Fibroblast of lung (primary cell): ENCODE measurements around the gene MEIS2. TPM values are rescaled to one million over a fixed set of nuclear protein-coding genes. Genes with fewer than 3 reads are reported as not detected.

Experiments
- DNase-seq, 2 donors: peaks; one replicate each; pipeline versions ENCODE4 v3.0.0 to v3.0.0-alpha.2; 2010; ENCODE audit warnings: low read depth in 2 of 2
- H2AFZ ChIP-seq: 2 replicates; pipeline ENCODE4 v1.5.1; 2012; ENCODE audit warnings: low read length, control low read depth, inconsistent platforms
- H3K27ac ChIP-seq: 2 replicates; pipeline ENCODE4 v1.5.1; 2011; ENCODE audit warnings: low read length, control low read depth; ENCODE audit not compliant: insufficient read depth
- H3K27me3 ChIP-seq: 2 replicates; pipeline ENCODE4 v1.5.1; 2011; ENCODE audit warnings: mild to moderate bottlenecking, low read length; ENCODE audit not compliant: control insufficient read depth, insufficient read depth
- H3K36me3 ChIP-seq: 2 replicates; pipeline ENCODE4 v1.5.1; 2011; ENCODE audit warnings: low read length; ENCODE audit not compliant: control insufficient read depth, insufficient read depth
- H3K4me1 ChIP-seq: 2 replicates; pipeline ENCODE4 v1.5.1; 2011; ENCODE audit warnings: low read length; ENCODE audit not compliant: control insufficient read depth, insufficient read depth; ENCODE audit errors: extremely low read depth
- H3K4me2 ChIP-seq: 2 replicates; pipeline ENCODE4 v1.5.1; 2011; ENCODE audit warnings: low read length, control low read depth; ENCODE audit not compliant: insufficient read depth; ENCODE audit errors: extremely low read depth
- H3K4me3 ChIP-seq, 4 experiments: fragments of 200-600 bp in 1 of 4; sonication (generic) in 1 of 4; replicated peaks in 1 of 4; 2 replicates each; pipeline ENCODE4 v1.5.1; 2011 to 2016; ENCODE audit warnings: low read length in 4 of 4, low read depth in 3 of 4, mild to moderate bottlenecking in 3 of 4, control low read depth in 2 of 4, inconsistent platforms in 1 of 4, mixed read lengths in 1 of 4; ENCODE audit not compliant: insufficient read depth in 1 of 4; ENCODE audit errors: control extremely low read depth in 1 of 4
- H3K79me2 ChIP-seq: 2 replicates; pipeline ENCODE4 v1.5.1; 2012; ENCODE audit warnings: mild to moderate bottlenecking, low read length, inconsistent platforms; ENCODE audit not compliant: control insufficient read depth, insufficient read depth
- H3K9ac ChIP-seq: 2 replicates; pipeline ENCODE4 v1.5.1; 2011; ENCODE audit warnings: mild to moderate bottlenecking, low read length, control low read depth; ENCODE audit not compliant: insufficient read depth
- H3K9me3 ChIP-seq: 2 replicates; pipeline ENCODE4 v1.5.1; 2012; ENCODE audit warnings: low read depth, low read length; ENCODE audit not compliant: control insufficient read depth, insufficient read depth
- H4K20me1 ChIP-seq: 2 replicates; pipeline ENCODE4 v1.5.1; 2011; ENCODE audit warnings: low read length; ENCODE audit not compliant: control insufficient read depth, insufficient read depth; ENCODE audit errors: extremely low read depth
- CTCF ChIP-seq, 2 donors: IDR thresholded peaks in 1 of 2; conservative IDR thresholded peaks in 1 of 2; 1 replicate in 1 of 2; 2 replicates in 1 of 2; pipeline ENCODE4 v1.5.1; 2011 to 2012; ENCODE audit warnings: low read length in 2 of 2, control low read depth in 1 of 2, inconsistent platforms in 1 of 2, low read depth in 1 of 2, mild to moderate bottlenecking in 1 of 2
- EZH2 ChIP-seq: IDR thresholded peaks from 2 replicates; pipeline ENCODE4 v1.5.1; 2012; ENCODE audit warnings: low read length, control low read depth, mild to moderate bottlenecking; ENCODE audit errors: missing control alignments
- polyA plus RNA-seq, 2 donors: library from polyadenylated mRNA; depleted of rRNA in 1 of 2; stranded (reverse) in 1 of 2; unstranded in 1 of 2; fragments of >200 nt; gene quantifications; 2 replicates each; pipeline ENCODE4 v1.2.1, GENCODE V29; 2011 to 2012; ENCODE audit warnings: missing spikeins in 1 of 2
- total RNA-seq: library from RNA; depleted of rRNA; stranded (reverse); fragments of >200 nt; gene quantifications from 2 replicates; pipeline ENCODE4 v1.2.1, GENCODE V29; 2014

MEIS2 gene
- total and polyA plus RNA-seq, 2 donors (not counting 1 experiment from before 2014, with no cell fraction given) = 31.0 to 37.1 TPM

GRCh38 chr15:36850864-36851263 lies 249.5 kb downstream of the MEIS2 start:
- Histone ChIP-seq H3K4me3 (no peak overlapping the region), H3K27me3 (no peaks in the 10 kb centered on the region), H3K27ac (no peak overlapping the region), H3K4me1 (no peaks in the 10 kb centered on the region), H3K79me2 (no peaks in the 10 kb centered on the region), H3K36me3 (no peaks in the 10 kb centered on the region), H3K9ac (no peak overlapping the region), H4K20me1 (no peaks in the 10 kb centered on the region), H3K4me2 (no peak overlapping the region), H3K9me3 (no peaks in the 10 kb centered on the region), H2AFZ (no peak overlapping the region)
- no peak for TF ChIP-seq CTCF (conservative IDR thresholded peaks at IDR 0.05 in 1 of 2, IDR thresholded peaks at IDR 0.05 in 1 of 2; ENCODE audit: low read depth in 1 of 2, low read length in 2 of 2)
- TF ChIP-seq EZH2 = no peak
- DNase-seq = no peak

DNA sequence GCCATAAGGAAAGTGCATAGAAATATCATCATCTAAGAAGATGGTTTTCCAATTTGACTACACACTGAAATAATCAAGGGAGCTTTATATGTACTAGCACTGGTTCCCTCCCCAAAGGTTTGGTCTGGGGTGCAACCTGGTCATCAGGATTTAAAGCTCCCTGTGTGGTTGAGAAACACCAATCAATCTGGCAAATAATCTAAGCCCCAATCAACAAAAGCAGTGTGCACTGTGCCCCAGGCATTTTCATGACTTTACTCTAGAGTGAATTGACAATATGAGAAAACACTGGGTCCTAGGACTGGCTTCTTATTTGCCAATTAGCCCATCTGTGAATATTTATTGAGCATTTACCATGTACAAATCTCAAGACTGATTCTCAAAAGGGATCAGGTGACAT lies 255.1 kb downstream of the MEIS2 start:
- no peak overlapping the region for H3K9ac ChIP-seq
- no peak overlapping the region for H3K27ac ChIP-seq
- H3K9me3 ChIP-seq = no peaks in the 10 kb centered on the region
- H3K4me1 ChIP-seq = peaks cover 5% of the 10 kb centered on the region
- no peak overlapping the region for H2AFZ ChIP-seq
- no peaks in the 10 kb centered on the region for H3K36me3 ChIP-seq
- no peaks in the 10 kb centered on the region for H4K20me1 ChIP-seq
- H3K4me2 ChIP-seq = peak overlapping the region; percentile 29
- DNase-seq = no peak
- no peak overlapping the region for H3K4me3 ChIP-seq
- TF ChIP-seq EZH2 = no peak
- TF ChIP-seq CTCF (conservative IDR thresholded peaks at IDR 0.05 in 1 of 2, IDR thresholded peaks at IDR 0.05 in 1 of 2; ENCODE audit: low read depth in 1 of 2, low read length in 2 of 2) = no peak
- no peaks in the 10 kb centered on the region for H3K27me3 ChIP-seq
- H3K79me2 ChIP-seq = no peaks in the 10 kb centered on the region

DNA sequence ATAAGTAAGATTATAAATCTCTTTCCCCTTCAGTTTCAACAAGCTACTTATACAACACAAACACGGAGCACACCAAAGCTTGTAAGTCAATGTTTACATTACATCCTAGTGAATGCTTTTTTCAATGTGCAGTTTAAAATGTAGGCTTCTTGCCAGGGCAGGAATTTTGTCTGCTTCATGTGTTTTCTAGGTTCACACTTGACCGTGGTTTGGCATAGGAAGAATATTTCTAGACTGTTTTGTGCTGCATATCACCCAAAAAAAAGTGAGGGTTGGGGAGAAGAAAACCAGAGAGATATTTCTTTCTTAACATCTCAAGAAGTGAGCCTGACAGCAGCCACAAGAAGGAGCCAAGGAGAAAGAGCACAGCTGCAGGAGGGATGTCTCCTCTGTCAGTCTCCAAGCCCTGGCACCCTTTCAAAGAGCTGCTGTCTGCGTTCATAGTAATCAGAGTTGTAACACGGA lies 255.8 kb downstream of the MEIS2 start:
- H2AFZ ChIP-seq = peak overlapping the region; percentile 43
- TF ChIP-seq CTCF (conservative IDR thresholded peaks at IDR 0.05 in 1 of 2, IDR thresholded peaks at IDR 0.05 in 1 of 2; ENCODE audit: low read depth in 1 of 2, low read length in 2 of 2) (peak in 1 of 2 donors; percentile 12), EZH2 (no peak)
- no peaks in the 10 kb centered on the region for H3K9me3 ChIP-seq
- H4K20me1 ChIP-seq = no peaks in the 10 kb centered on the region
- H3K4me3 ChIP-seq = no peak overlapping the region
- peak; percentile 48 to 65 for DNase-seq
- H3K27ac ChIP-seq = no peak overlapping the region
- H3K27me3 ChIP-seq = no peaks in the 10 kb centered on the region
- H3K79me2 ChIP-seq = no peaks in the 10 kb centered on the region
- H3K4me2 ChIP-seq = peak overlapping the region; percentile 72
- no peaks in the 10 kb centered on the region for H3K36me3 ChIP-seq
- peaks cover 5% of the 10 kb centered on the region for H3K4me1 ChIP-seq
- no peak overlapping the region for H3K9ac ChIP-seq
